DND-41 (cell line): ENCODE results near the gene ALDH8A1.

Experiments used
- ATAC-seq: fragments of 200-7000 bp; cut with Tn5 transposase; 3 replicates; pipeline ENCODE4 v1.9.1; 2021; ENCODE audit warnings: low read depth; ENCODE audit not compliant: insufficient read depth
- DNase-seq: peaks from one replicate; pipeline ENCODE4 v3.0.0-alpha.2; 2020
- H2AFZ ChIP-seq: 2 replicates; pipeline ENCODE4 v1.6.0; 2012; ENCODE audit warnings: low read depth, low read length
- H3K27ac ChIP-seq: 2 replicates; pipeline ENCODE4 v1.5.1; 2012; ENCODE audit warnings: low read length, inconsistent platforms
- H3K27me3 ChIP-seq: fragments of 200-600 bp; sonication (generic); 2 replicates; pipeline ENCODE4 v1.6.0; 2012; ENCODE audit warnings: low read length, mild to moderate bottlenecking, inconsistent platforms; ENCODE audit not compliant: insufficient read depth, poor library complexity
- H3K36me3 ChIP-seq: 2 replicates; pipeline ENCODE4 v1.5.1; 2012; ENCODE audit warnings: low read length, inconsistent platforms; ENCODE audit not compliant: insufficient read depth
- H3K4me1 ChIP-seq: 2 replicates; pipeline ENCODE4 v1.5.1; 2012; ENCODE audit warnings: mild to moderate bottlenecking, low read length; ENCODE audit not compliant: insufficient read depth
- H3K4me2 ChIP-seq: 2 replicates; pipeline ENCODE4 v1.6.0; 2012; ENCODE audit warnings: mild to moderate bottlenecking, moderate library complexity, low read length, inconsistent platforms; ENCODE audit not compliant: insufficient read depth
- H3K4me3 ChIP-seq, 2 experiments: fragments of 200-600 bp in 1 of 2; shearing (Covaris generic) in 1 of 2; 2 replicates each; pipeline ENCODE4 v1.5.1; 2012 to 2016; ENCODE audit warnings: inconsistent platforms in 2 of 2, low read length in 2 of 2, mild to moderate bottlenecking in 2 of 2, low read depth in 1 of 2, moderate library complexity in 1 of 2
- H3K79me2 ChIP-seq: 2 replicates; pipeline ENCODE4 v1.6.0; 2012; ENCODE audit warnings: low read length, inconsistent platforms; ENCODE audit not compliant: insufficient read depth
- H3K9ac ChIP-seq: 2 replicates; pipeline ENCODE4 v1.6.0; 2012; ENCODE audit warnings: low read depth, mild to moderate bottlenecking, inconsistent platforms, low read length, moderate library complexity
- H3K9me3 ChIP-seq: 2 replicates; pipeline ENCODE4 v1.5.1; 2012; ENCODE audit warnings: low read length, moderate library complexity, mild to moderate bottlenecking, inconsistent platforms; ENCODE audit not compliant: insufficient read depth, severe bottlenecking
- H4K20me1 ChIP-seq: 2 replicates; pipeline ENCODE4 v1.6.0; 2012; ENCODE audit warnings: low read length; ENCODE audit not compliant: insufficient read depth
- EZH2 ChIP-seq: IDR thresholded peaks from 3 replicates; pipeline ENCODE4 v1.6.1; 2012; ENCODE audit warnings: borderline replicate concordance, low read depth, mild to moderate bottlenecking, moderate library complexity, low read length, inconsistent platforms; ENCODE audit not compliant: severe bottlenecking
- TF ChIP-seq, protein P1 (sequence below): IDR thresholded peaks from 2 replicates; pipeline ENCODE4 v1.5.1; 2012; ENCODE audit warnings: borderline replicate concordance, low read length, moderate library complexity, mild to moderate bottlenecking; ENCODE audit not compliant: poor library complexity, severe bottlenecking; ENCODE audit errors: extremely low read depth

The ALDH8A1 gene

GRCh38 chr6:134984821-134985220 lies 34.9 kb upstream of the ALDH8A1 start:
- Histone ChIP-seq H3K36me3 (peaks cover 67% of the 10 kb centered on the region), H3K79me2 (no peaks in the 10 kb centered on the region), H3K4me2 (no peak overlapping the region), H3K27ac (0 out of 2 replicates have a peak overlapping the region, but pooled peaks have one; percentile 45), H3K27me3 (no peaks in the 10 kb centered on the region), H2AFZ (no peak overlapping the region), H3K9ac (no peak overlapping the region), H3K4me1 (no peaks in the 10 kb centered on the region), H3K9me3 (no peaks in the 10 kb centered on the region), H3K4me3 (no peak overlapping the region), H4K20me1 (no peaks in the 10 kb centered on the region)
- no peak for ATAC-seq
- TF ChIP-seq, protein P1, sequence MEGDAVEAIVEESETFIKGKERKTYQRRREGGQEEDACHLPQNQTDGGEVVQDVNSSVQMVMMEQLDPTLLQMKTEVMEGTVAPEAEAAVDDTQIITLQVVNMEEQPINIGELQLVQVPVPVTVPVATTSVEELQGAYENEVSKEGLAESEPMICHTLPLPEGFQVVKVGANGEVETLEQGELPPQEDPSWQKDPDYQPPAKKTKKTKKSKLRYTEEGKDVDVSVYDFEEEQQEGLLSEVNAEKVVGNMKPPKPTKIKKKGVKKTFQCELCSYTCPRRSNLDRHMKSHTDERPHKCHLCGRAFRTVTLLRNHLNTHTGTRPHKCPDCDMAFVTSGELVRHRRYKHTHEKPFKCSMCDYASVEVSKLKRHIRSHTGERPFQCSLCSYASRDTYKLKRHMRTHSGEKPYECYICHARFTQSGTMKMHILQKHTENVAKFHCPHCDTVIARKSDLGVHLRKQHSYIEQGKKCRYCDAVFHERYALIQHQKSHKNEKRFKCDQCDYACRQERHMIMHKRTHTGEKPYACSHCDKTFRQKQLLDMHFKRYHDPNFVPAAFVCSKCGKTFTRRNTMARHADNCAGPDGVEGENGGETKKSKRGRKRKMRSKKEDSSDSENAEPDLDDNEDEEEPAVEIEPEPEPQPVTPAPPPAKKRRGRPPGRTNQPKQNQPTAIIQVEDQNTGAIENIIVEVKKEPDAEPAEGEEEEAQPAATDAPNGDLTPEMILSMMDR, result no peak
- no peak for TF ChIP-seq EZH2
- no peak for DNase-seq

GRCh38 chr6:134983823-134984222 lies 33.9 kb upstream of the ALDH8A1 start:
- Histone ChIP-seq H3K27ac (no peak overlapping the region), H4K20me1 (no peaks in the 10 kb centered on the region), H3K4me1 (no peaks in the 10 kb centered on the region), H2AFZ (no peak overlapping the region), H3K4me2 (no peak overlapping the region), H3K9ac (no peak overlapping the region), H3K27me3 (no peaks in the 10 kb centered on the region), H3K36me3 (peaks cover 69% of the 10 kb centered on the region), H3K9me3 (no peaks in the 10 kb centered on the region), H3K4me3 (no peak overlapping the region), H3K79me2 (no peaks in the 10 kb centered on the region)
- TF ChIP-seq, protein P1, result no peak
- TF ChIP-seq EZH2, result no peak
- ATAC-seq (no peak), DNase-seq (no peak)

GRCh38 chr6:134982161-134982560 lies 32.3 kb upstream of the ALDH8A1 start:
- H3K4me1 ChIP-seq, result no peaks in the 10 kb centered on the region
- H3K4me2 ChIP-seq, result no peak overlapping the region
- no peak overlapping the region for H2AFZ ChIP-seq
- ATAC-seq (no peak), DNase-seq (no peak)
- no peak overlapping the region for H3K4me3 ChIP-seq
- H3K79me2 ChIP-seq, result no peaks in the 10 kb centered on the region
- peaks cover 78% of the 10 kb centered on the region for H3K36me3 ChIP-seq
- no peaks in the 10 kb centered on the region for H3K9me3 ChIP-seq
- H3K9ac ChIP-seq, result no peak overlapping the region
- no peaks in the 10 kb centered on the region for H3K27me3 ChIP-seq
- H3K27ac ChIP-seq, result no peak overlapping the region
- TF ChIP-seq, protein P1, result no peak
- TF ChIP-seq EZH2, result no peak
- no peaks in the 10 kb centered on the region for H4K20me1 ChIP-seq

- DNase-seq (no peak), ATAC-seq (no peak)
- Histone ChIP-seq H3K36me3 (peaks cover 83% of the 10 kb centered on the region), H3K27ac (no peak overlapping the region), H3K9ac (no peak overlapping the region), H3K27me3 (no peaks in the 10 kb centered on the region), H3K79me2 (no peaks in the 10 kb centered on the region), H4K20me1 (no peaks in the 10 kb centered on the region), H3K4me3 (no peak overlapping the region), H3K9me3 (no peaks in the 10 kb centered on the region), H2AFZ (no peak overlapping the region), H3K4me1 (no peaks in the 10 kb centered on the region), H3K4me2 (no peak overlapping the region)
- TF ChIP-seq, protein P1, result no peak
- TF ChIP-seq EZH2, result no peak
Observed at GRCh38 chr6:134980846-134981245, 30.9 kb upstream of the ALDH8A1 start.
